Right renal cortex interstitium (tissue), 3 donors: ENCODE results near the gene UVSSA. TPM values are rescaled to one million over a fixed set of nuclear protein-coding genes. Genes with fewer than 3 reads are reported as not detected.
"Not testable (repeated sequence)": the region's sequence is repeated elsewhere in the genome, so short reads cannot be mapped to it uniquely, and the experiment has no call there.

Experiments used
- DNase-seq, 3 donors: peaks; one replicate each; pipeline ENCODE4 v3.0.0-alpha.2; 2013; ENCODE audit warnings: low read depth in 3 of 3, low spot score in 2 of 3
- polyA plus RNA-seq, 3 donors: library from polyadenylated mRNA; unstranded; fragments of 120-200 nt; gene quantifications; one replicate each; pipeline ENCODE4 v1.2.1, GENCODE V29; 2013; ENCODE audit not compliant: insufficient read length in 3 of 3

Gene UVSSA
- polyA plus RNA-seq, 3 donors = 5.5 to 6.5 (median 6.0) TPM

DNA sequence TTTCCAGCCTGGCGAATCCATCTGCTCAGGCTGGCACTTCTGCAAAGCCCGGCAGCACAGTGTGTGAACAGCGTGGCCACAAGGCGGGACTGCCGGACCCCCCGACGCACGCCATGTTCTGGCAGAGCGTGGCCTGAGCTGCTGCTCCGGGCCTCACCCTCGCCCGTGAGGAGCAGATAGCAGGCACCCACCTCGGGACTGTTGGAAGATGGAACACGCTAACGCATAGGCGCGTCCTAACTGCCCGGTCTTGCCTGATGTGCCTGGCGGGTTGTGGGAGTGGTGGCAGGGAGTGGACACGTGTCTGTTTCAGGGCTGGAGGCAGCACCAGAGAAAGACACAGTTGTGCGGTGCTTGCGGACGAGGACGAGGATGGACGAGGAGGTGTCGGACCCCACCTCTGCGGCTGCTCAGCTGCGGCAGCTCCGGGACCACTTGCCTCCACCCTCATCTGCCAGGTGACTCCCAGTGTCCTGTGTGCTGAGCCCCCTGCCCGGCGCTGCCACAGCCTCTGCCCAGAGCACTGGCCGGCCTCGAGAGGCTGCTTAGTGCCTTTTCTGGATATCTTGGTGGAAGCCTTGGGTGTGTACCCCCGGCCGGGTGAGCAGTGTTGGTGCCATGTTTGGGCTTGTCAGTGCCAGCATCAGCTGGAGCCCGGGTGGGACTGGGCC lies 28.2 kb downstream of the UVSSA start:
- no peak for DNase-seq

DNA sequence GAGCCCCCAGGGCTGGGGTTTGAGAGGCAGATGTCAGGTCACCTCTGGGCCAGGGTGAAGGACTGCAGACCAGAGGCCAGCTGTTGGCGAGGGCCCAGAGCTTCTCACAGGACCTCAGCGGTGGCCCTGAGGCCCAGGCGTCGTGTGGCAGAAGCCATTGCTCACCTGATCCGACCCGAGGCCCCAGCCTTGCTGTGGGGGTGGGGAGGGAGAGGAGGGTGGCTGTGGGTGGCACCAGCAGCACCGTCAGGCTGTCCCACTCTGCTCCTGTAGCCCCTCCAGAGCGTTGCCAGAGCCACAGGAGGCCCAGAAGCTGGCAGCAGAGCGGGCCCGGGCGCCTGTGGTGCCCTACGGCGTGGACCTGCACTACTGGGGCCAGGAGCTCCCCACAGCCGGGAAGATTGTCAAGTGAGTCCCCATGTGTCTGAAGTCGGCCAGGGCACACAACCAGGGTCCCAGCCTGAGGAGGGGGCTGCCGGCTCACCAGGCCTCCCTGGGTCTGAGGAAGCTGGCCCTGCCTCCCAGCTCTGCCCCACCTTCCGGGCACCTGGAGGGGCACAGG lies 28.8 kb downstream of the UVSSA start:
- DNase-seq = no peak

DNA sequence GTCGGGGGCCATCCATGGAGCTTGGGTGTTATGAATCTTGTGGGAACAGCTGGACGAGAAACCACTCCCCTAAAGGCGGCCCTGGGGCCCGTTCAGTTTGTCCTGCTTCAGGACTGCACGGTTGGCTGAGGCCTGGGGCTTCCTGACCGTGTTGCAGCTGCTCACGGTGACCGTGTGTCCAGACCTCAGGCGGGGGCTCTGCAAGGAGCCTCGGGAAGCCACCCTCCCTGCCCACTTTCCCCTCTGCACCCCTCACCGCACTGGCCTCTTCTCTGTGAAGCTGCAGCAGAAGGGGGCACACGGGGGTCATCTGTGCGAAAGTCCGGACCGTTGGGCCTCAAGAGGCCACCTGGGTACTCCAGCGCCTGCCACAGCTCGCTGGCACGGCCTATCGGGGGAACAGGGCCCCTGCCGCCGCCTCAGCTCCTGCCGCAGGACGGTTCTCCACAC lies 29.4 kb downstream of the UVSSA start:
- no peak for DNase-seq

DNA sequence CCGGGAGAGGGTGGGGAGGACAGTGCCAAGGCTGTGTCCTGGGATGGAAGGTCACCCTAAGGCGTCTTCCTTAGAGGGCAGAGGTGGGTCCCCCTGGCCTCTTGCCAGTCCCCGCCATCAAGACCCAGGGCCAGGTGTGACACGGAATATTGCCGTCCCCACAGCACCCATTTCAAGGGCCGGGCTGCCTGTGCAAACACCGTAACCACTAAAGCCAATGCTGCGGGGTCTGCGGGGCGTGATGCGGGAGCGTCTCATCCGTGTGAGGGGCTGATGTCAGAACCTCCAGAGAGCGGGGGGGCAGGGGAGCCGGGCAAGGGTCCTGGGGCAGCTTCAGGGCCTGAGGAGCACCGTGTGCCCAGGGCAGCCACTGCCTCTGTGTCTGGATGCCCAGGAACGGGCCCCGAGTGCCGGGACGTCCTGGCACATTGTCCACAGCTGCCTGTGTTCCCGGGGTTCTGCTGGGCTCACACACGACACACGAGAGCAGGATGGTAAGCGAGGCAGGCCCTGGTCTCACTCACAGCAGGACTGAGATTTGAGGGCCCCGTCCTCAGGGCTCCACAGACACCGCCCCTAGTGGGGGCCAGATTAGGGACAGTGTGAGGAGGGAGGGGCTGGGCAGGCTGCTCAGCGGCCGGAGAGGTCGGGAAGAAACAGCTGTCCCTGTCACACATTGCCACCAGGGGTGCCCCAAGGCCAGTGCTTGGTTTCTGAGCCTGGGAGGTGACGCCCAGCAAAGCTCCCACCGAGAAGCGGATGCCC lies 30.0 kb downstream of the UVSSA start:
- no peak for DNase-seq

DNA sequence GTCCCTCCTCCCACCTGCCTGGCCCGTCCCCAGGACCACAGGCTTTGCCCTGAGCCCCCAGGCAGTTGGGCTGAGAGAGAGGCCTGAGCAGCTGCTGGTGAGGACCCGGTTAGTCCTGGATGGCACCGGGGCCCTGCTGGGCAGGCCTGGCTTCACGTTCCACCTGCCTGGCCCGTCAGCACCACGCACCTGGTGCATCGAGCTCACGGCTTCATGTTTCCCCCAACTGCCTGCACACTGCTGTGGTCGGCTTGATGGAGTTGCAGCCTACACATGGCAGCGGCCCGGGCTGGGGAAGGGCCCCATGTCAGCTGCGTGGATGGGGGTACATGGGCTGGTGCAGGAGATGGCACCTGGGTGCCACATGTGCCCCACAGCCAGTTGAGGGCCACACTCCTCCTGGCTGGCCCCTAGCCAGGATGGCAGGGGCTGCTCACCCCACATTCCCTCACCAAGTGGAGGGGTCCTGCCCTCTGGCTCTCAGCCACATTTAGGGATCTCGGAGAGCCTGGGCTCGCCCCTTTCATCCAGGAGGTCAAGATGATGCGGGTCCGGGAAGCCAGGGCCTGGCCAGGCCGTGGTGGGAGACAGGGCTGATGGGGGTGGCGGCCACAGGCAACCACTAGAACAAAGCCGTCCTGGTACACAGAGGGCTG lies 30.7 kb downstream of the UVSSA start:
- DNase-seq = no peak

DNA sequence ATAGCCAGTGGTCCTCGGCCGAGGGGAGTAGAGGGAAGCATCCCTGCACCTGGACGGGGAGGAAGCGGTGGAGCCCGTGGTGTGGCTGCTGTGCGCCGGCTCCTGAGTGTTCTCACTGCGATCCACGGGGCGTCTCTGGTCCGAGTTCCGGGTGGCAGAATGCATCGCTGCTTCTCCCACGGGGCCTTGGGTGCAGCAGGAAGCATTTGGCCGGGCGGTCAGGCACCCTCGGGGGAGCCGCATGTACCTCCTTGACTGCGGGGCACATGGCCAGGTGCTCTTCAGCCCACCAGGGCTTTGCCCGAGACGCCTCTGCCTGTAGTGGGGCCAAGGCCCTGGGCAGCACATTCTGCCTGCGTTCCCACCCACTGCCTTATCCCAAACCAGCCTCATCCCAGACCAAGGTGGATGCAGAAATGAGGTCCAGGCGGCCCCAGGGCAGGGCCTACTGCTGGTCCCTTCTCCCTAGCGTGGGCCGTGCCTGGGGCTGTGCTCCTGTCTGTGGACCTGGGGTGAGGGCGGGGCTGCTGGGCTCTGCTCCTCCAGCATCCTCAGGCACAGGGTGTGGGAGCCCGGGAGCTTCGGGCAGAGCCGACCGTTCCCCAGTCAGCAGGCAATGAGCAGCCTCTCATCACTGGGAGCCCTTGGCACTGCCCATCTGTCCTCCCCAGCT lies 31.7 kb downstream of the UVSSA start:
- DNase-seq = no peak

DNA sequence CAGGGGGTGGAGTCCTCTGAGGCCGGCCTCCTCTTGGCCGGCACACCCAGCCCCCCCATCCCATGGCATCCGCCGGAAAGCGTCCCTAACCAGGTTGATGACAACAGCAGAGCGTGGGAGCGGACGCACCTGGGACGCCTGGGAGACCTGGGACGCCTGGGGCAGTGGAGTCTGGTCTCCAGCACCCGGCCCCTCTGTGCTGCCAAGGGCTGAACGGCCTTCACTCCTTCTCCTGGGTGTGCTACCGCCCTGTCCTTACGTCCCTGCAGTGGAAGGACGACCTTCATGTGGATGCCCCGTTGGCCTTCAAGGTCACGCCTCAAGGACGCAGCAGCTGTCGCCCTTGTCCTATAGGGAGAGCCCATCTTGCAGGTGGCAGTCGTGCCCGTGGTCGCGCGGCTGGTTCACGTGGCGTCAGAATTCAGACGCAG lies 32.4 kb downstream of the UVSSA start:
- no peak for DNase-seq

DNA sequence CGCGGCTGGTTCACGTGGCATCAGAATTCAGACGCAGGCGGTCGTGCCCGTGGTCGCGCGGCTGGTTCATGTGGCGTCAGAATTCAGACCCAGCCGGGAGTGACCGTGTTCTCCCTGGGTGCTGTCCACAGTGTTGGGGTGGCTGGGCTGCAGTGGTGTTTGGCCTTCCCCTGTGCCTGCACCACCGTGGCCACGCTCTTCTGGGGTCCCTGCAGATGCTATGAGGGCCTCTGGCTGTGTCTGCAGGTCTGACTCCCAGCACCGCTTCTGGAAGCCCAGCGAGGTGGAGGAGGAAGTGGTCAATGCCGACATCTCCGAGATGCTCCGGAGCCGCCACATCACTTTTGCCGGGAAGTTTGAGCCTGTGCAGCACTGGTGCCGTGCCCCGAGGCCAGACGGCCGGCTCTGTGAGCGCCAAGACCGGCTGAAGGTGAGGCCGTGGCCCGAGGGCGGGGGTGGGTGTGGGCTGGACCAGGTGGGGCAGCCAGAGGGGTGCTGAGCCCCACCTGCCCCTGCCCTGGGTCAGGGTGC lies 32.9 kb downstream of the UVSSA start:
- no peak for DNase-seq

DNA sequence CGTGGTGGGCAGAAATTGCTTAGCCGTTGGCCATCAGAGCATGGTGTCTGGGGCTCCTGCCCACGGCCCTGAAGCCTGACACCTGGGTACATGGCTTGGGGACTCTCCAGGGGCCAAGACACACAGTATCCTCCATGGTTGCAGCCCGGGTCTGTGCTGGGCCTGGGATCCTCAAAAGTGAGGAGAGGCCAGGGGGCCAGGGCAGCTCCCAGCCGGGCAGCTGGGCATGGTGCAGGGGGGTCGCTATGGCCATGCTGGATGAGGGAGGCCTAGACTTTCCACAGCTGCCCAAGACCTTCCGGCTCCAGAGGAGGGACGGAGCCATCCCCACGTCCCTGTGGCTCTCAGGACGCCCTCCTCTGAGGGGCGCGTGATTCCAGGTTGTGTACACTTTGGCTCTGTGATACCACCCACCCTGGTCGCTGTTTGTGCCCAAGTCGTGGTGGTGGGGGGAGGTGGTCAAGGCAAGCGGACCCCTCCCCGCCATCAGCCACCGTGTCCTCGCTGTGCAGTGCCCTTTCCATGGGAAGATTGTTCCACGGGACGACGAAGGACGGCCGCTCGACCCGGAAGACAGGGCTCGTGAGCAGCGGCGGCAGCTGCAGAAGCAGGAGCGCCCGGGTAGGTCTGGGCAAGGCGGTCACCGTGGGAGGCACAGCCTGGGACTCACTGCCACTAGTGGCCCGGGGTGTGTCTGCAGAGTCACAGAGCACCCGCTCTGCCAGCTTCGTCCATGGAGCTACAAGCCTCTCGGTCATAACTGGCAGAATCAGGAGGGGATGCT lies 33.6 kb downstream of the UVSSA start:
- DNase-seq = no peak

DNA sequence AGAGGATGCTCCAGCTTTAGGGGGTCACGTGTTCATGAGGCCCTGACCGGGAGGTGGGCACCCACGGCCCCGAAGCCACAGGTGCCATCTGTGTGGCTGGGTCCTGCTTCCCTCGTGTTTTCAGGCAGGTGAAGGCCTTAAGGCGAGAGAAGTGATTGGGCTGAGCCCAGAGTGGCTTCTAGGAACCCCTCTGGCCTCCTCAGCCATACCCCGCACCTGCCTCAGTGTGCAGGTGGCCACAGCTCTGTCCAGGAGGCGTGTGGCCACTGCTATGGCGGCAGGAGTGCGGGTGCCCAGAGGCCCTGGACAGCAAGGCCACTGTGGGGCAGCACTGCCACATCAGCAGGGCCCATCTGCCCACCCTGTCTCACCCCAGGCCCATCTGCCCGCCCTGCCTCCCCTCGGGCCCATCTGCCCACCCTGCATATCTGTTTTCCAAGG lies 34.2 kb downstream of the UVSSA start:
- no peak for DNase-seq

DNA sequence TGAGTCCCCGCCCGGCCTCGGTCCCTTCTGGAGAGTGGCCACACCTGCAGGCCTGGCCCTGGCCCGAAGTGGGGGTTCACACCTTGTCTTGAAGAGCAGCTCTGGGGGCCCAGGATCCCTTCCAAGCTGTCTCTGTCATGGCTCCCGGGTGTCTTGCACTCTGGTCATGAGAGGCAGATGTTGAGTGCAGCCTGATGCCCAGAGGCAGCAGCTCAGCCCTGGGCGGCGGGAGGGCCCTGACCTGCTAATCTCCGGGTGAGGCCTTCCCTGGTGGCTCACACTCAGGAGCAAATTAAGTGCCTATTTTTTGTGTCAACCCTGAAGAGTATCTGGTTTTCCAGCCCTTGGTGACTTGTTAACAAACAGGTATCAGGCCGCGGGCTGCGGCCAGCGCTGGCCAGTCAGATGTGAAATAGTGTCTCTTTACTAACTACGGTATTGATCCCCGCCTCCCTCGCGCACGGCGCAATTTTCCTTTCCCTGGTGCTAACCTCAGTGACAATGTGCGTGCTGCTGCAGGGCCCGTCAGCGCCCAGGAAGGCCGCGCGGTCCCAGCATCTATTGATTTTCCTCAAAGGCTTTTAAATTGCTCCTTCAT lies 35.0 kb downstream of the UVSSA start:
- no peak for DNase-seq

DNA sequence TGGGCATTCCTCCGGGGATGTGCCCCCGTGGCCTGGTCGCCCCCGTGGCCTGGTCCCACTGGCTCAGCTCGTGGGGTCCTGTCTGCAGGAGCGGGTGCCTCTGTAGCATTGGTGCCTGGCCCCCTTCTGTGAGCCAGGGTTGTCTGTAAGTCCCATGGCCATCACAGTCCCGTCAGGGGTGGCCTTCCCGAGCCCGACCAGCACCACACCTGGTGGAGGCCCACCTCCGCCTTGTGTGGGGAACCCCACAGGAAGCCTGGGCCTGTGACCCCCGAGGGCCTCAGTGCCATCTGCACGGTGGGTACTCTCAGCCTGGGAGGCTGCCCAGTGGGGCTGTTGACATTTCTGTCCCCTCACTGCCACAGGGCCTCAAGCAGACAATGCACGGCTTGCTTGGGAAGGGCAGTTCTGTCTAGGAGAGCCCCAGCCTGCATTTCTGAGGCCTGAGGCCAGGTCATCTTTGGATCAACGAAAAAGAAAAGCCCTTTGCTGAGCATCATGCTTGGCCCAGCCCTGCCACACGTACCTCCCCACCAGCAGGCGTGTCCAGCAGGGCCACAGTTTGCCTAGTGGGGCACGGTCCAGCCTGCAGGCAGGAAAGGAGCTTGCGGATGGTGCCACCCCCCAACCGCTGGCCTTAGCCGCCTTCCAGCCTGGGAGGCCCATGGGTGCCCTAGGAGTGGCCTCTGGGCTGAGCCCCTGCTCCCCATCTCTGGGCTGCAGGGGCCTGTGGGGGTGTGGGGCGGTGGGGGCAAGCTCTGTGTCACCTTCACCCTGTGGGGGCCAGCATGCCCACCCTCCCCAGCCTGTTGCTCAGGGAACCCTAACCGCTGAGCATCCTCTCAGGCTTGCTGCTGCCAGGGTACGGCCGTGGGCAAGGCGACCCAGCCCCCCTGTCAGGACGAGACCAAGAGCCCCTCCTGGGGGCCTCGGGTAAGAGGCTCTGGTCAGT lies 36.0 kb downstream of the UVSSA start:
- no peak for DNase-seq

DNA sequence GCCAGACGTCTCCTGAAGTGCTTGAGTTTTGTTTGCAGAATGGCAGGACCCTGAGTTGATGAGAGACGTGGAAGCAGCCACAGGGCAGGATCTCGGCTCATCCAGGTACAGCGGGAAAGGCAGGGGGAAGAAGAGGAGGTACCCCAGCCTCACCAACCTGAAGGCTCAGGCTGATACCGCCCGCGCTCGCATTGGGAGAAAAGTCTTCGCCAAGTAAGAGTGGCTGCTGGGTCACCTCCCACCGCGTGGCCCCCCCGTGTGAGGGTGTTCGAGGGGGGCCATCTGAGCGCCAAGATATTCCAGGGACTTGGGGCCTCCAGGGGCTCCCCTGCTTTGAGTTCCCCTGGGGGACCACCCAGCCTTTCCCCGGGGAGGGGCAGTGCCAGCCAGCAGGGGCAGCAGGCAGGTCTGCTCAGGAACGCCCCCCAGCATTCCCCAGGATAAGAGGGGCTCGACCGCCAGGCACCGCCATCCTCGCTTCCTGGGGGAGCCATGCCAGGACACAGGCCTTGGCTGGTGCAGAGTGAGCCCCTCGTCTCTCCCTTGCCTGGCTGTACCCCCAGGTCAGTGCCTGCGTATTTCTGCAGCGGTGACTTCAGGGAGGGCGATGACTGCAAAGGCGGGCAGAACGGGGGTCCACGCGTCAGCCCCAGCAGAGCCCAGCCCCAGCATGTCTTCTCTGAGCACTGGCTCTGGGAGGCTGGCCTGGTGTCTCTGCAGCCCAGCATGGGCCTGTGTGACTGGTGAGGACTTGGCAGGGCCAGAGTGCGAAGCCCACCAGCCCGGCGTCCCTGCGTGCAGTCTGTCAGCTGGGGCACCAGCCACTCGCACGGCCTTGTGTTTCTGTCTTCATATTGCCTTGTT lies 37.0 kb downstream of the UVSSA start:
- DNase-seq = no peak

DNA sequence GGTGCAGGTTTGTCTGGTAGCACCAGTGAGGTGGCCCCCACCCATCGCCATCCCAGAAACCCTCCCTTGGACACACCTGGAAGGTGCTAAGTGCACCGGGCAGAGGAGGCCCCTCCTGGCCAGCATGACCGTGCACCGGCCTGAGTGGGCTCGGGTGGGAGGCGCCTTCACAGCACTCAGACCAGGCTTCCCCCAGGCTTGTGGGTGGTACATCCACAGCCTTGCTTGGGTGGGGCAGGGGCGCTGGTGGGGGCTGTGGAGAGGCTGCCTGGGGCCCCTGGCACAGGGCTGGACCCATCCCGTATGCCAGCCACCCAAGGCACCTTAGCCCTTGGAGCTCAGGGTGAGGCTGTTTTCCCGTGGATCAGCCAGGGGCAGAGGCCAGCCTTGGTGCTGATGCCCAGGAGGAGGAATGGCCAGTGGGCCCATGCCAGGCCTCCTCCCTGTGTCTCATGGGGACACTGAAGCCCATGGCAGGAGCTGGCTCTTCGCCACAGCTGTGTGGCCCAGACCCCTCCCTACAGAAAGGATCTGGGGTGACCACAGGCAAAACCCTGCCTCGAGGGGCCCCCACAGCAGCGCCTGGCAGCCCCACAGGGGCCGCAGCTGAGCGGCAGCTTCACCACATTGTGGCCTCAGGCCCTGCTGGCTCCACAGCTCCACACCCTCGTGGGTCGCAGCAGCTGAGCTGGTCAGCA lies 37.8 kb downstream of the UVSSA start:
- no peak for DNase-seq

DNA sequence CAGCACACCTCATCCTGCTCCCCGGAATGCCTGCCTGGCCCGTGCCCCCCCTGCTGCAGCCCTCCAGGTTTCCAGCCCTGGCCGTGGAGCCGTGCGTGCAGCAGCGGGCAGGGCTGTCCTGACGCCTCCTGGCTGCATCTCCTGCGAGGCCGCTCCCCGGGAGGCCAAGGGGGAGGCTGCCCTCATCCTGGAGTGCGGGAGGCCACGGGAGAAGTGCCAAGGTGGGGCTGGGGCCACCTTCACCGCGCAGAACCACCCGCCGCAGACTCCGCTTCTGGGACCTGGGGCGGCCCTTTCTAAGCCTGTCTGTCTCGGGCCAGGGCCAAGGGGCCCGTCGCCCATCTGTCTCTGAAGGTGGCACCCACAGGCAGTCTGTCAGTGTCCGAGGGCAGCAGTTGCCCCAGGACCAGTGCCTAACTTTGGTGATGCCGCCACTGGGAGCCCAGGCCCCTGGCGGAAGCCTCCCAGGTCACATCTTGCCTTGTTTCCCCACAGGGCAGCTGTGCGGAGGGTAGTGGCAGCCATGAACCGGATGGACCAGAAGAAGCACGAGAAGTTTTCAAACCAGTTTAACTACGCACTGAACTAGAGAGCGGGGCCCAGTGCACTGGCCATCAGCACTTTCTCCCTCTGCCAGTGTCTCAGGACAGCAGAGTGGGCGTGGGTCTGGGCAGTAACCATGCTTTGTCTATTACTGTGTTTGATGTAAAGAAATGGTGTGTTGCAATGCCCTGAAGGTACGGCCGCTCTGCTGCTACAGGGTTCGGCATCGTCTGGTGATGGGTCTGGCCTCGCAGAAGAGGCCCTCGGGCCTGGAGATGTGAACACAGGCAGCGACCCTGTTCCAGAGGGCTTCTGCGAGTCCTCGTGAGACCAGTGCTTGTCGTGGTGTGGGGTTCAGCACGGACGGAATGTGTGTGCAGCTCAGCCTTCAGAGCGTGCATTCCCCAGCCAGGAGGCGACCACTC lies 38.6 kb downstream of the UVSSA start:
- DNase-seq = no peak

DNA sequence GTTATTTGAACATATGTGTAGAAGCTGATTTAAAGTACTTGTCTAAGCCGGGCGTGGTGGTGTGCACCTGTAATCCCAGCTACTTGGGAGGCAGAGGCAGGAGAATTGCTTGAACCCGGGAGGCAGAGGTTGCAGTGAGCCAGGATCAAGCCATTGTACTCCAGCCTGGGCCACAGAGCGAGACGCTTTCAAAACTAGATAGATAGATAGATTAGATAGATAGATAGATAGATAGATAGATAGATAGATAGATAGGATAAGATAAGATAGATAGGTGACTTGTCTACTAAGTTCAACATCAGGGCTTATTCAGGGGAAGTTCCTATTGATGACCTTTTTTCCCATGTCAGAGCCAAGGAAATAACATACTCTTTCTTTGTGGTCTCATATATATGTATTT lies 46.4 kb downstream of the UVSSA start:
- not testable (repeated sequence) for DNase-seq
